AML-193 (cell line): Measurements from ENCODE around the gene MYH9.

Experiments
- DNase-seq, 2 experiments: peaks; one replicate each; lab custom pipeline; 2025; lab: John Stamatoyannopoulos, UW

The MYH9 gene

DNA sequence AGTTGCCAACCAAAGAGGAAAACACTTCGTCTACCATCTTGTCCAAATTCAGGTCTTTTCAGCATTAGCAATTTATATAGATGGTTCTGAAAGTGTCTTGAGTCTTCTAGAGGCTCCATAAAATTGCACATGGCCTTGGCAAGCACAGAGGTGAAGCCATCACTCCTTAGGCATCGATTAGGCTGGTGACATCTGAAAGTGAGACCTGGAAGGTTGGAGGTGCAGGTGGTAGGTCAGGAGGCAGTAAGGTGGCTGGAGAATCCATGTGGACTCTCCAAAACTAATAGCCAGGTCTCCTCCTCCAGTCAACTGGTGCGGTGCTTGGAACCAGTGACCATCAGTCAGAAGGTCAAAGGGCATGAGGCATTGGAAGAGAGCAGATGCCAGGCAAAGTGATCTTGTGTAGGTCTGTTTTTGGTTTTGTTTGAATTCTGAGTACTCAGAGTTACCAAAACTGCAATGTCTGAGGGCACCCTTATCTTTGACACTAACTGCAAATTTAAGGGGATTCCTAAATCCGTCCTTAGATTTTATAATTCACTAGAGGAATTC, 141.9 kb downstream of the MYH9 start:
- no peak for DNase-seq

DNA sequence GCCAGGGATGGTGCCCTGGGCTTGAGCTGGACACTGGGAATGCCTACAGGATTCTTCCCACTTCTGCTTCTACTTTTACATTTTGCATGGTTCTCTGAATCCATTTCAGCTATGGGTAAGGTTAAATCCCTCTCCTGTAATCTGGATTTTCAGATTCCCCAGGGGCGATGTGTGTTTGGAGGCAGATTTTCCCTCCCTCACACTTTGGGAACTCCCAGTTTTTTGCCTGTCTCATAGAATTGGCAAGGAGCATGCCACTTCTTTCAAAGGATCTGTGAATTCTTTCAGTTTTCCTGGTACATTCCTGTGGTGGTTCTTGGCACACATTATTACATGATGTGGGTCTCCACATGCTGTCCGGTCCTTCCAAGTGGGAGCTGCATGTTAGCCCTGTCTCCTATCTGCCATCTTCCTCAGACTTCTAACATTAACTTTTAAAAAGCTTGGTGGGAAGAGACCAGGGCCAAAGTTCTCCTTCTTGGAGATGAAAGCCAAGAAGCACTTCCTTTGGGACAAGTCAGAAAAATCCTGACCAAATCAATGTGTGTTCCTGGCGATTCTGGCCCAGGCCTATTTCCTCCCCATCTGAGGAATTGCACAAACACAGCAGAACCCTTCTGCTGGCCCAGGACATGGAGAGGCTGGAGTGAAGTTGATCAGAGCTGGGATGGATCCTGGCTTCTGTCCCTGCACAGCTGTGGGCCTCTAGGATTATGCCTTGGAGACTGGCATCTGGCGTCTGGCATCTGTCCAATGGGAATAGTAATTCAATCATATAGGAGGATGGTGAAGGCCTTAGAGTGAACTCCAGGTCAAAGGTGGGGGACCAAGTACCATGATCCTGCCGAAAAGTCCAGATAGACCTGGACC, 143.0 kb downstream of the MYH9 start:
- no peak for DNase-seq

DNA sequence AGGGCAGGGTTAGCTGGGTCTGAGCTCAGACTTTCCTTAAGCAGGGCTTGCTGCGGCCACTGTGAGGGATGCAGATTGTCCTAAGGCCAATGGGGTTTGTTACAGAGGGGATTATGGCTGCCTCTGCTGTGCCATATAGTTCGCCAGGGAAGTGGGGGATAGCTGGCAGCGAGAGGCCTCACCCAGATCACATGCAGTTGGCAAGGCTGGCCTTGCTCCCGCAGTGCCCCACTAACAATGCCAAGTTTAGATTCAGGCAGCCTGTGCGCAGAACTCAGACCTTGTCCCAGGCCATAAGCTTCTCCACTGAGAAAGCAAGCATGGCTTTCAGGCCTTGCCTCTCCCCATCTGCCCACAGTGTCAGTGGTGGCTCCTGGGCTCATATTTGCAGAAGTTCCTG, 143.8 kb downstream of the MYH9 start:
- DNase-seq = no peak

DNA sequence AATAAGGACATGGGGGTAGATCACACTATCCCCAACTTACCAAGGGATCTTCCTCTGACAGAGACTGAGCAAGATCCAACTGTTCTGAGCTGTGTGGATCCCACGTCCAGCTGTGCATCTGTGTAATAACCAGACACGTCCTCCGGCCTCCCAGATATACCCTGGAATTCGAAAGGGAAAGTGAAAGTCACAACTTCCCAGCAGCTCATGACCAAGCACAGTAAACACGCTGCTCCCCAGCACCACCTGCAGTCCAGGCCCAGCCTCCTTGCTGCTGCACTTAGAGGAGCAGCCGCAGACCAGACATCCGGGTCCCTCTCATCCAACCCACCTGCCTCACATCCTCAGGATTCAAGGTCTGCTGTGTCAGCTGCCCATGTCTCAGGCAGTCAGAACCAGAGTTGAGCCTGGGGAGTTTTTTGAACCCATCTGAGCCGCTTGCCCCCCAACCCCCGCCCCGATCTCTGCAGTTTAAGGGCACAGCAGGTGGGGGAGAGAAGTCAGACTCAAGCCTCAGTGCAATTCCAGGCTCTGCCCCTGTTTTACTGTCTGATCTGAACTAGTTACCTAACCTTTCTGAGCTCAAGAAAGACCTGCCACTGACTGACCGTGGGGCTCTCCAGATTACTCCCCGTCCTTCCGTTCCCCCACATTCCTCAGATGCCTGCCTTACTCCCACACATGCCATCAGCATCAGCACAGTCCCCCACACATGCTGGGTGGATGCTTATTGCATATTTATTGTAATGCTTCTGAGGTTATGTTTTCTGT, 148.2 kb downstream of the MYH9 start, which contains the start of gene APOL2:
Gene APOL2, minus strand, starts transcription at position 127 of the 771 bp plus-strand sequence. CDS start 6,365 bp downstream, outside the sequence.
- DNase-seq = peak; percentile 79 to 88

DNA sequence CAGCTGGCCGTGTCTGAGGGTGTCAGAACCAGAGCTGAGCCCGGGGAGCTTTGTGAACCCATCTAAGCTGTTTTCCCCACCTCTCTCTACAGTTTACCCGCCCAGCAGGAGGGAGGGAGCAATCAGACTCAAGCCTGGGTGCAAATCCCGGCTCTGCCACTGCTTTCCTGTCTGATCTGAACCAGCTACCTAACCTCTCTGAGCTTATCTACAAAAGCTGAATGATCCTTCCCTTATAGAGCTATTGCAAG, 148.7 kb downstream of the MYH9 start:
- no peak for DNase-seq

DNA sequence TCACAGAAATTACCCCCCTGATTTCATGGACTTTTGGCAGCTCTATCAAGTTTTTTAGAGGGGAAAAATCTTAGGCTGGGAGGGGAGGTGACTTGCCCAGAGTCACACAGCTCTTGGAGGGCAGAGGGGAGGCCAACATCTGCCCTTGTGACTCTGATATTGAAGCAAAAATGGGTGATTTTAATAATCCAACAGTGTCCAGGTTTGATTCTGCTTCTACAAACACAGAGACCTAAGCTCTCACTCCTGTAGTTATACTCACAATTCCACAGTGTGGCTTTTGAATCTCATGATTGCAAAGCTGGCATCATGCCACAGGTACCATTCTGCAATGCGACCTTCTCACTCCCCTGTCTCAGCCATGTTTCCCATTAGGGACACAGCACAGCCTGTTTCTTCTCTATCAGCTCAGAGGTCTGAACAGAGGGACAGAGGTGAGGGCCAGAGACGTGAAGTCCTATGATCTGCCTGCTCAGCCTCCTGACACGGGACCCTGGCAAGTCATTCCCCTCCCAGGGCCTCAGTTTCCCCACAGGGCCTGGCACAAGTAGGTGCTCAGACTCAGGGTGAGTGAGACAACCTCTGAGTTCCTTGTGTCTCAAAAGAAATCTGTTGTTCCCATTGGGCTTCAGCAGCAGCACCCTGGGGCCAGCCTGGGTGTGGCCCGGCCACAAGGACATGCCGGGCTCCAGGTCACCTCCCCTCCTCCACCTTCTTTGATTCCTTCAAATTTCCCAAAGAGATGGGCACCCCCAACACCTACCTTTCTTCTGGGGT, 149.2 kb downstream of the MYH9 start:
- DNase-seq = peak; percentile 9 to 10

DNA sequence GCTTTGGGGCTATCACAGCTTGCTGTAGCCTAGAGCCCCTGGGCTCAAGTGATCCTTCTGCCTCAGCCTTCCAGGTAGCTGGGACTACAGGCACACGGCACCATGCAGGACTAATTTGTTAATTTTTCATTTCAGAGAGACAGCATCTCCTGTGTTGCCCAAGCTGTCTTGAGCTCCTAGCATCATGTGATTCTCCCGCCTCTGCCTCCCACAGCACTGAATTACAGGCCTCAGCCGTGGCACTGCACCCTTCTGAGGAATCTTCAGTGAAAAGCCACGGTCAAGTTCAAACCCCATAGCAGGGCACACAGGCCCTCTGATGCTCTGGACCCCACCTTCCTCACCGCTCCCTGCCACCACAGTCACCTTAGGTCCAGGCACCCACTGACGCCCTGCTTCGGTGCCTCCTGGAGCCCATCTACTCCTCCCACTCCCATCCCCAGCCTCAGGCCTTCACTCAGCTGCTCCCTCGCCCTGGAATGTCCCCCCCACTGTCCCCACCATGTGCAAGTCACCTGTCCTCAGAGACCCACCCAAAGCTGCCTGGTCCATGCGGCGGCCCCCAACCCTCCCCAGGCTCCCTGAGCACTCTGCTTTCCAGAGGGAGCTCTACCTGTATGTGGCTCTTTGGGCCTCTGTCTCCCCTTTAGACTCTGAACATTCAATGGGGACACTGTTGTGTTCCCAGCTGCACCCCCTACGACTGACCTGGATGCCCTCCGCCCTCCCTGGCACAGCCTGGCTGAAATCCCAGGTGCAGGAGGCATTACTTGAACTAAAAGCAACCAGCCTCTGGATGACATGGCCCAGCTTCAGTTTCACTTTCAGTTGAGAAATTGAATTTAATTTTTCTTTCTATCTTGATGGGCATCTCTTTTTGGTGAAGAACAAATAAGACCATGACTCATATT, 150.1 kb downstream of the MYH9 start:
- no peak for DNase-seq

DNA sequence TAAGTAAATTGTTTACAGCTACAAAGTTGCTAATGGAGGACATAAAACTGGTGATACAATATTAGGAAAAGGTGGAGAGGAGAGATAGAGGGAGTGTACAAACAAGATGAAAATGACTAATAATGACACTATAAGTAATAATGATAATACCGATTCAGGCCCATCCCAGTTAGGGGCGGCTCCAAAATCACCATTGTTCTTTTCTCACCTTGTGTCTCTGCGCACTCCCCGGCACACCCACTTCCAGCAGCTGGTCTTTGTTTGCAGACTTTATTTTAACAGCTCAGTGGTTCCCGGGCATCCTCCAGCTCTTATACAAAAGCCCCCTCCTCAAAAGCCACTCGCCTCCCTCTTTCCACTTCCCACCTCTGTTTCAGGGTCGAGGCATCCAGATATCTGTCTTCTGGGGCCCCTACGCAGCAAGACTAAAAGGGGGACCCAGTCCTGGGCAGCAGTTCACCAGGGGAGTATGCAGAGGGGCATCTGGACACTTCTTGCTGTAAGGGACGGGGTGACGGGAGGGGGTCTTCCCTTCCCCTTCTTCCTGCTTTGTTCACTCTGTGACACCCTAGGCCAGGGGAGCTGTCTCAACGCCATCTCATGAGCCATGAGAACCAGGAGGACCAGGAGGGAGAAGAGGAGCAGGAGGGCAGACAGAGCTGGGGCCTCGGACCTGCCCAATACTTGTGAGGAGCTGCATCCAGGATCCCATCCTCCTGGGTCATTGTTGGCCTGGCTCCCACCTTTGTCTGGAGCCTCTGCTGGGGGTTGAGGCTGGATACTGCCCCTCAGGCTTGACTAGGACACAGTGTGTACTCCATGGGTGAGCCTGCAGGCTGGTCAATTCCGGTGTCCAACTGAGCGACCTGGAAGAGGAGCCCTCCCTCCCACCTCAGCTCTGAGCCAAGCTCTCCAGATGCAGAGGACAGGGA, 151.1 kb downstream of the MYH9 start:
- no peak for DNase-seq

DNA sequence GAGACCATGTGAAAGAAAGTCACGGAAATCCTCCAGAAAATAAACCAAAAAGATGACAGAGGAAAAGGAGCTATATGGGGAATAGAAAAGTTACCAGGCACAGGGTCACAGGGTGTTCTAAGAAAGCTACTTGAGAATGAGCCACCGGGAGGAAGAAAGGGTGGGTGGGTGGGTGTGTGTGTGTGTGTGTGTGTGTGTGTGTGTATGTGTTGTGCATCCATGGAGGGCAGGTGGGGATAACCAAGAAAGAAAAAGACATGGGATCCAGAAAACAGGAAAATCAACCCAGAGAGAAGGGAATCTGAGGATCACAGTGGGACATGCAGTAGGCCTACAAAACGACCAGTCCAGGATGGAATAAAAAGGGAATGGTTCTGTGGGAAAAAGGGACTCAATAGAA, 152.2 kb downstream of the MYH9 start:
- no peak for DNase-seq

DNA sequence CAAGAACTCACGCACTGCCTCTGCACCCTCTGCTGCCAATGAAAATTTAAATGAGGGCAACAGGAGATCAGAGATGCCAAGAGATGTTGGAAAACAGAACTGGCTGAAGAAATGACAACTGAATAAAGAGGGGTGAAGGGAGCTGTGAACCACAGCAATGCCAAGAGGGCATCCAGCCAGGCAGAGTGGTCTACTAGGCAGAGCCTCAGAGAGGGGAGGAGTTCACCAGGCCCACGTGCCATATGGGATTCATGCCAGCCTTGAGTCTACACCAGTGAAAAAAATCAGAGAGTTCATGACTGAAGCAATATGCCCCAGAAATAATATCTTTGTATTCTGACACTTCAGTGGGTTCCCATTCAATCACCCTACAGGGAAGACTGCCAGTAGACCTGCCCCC, 152.8 kb downstream of the MYH9 start:
- no peak for DNase-seq

DNA sequence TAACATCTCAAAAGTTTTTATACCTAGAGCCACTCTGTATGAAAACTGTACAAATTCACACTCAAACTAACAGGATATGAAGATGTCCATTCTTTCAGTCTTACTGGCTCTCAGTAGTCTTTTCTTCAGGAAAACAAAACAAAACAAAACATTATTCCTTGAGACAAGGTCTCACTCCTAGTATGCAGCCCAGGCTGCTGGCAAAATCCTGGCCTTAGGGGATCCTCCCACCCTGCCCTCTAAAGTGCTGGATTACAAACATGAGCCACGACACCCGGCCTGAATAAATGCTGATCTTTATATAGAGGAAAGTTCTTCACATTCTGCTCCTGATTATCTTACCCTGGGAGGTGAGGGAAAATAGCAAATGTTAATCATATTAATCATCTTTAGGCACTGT, 153.6 kb downstream of the MYH9 start:
- no peak for DNase-seq

DNA sequence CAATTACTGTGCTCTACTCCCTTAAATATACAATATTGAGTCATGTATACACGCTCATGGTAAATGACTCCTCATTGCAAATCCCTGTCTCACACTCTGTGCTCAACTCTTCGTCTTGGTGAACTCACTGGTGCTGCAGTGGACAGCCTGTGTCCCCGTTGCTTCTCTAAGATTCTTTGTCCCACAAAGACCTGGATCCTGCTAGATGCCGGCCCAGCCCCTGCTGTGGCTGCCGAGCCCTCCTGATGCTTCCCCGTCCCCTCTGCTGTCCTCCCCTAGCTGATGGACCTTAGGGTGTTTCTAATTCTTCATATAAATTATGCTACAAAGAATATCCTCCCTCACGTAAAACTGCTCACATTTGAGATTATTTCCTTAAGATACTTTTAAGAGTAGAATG, 154.0 kb downstream of the MYH9 start:
- DNase-seq = no peak

DNA sequence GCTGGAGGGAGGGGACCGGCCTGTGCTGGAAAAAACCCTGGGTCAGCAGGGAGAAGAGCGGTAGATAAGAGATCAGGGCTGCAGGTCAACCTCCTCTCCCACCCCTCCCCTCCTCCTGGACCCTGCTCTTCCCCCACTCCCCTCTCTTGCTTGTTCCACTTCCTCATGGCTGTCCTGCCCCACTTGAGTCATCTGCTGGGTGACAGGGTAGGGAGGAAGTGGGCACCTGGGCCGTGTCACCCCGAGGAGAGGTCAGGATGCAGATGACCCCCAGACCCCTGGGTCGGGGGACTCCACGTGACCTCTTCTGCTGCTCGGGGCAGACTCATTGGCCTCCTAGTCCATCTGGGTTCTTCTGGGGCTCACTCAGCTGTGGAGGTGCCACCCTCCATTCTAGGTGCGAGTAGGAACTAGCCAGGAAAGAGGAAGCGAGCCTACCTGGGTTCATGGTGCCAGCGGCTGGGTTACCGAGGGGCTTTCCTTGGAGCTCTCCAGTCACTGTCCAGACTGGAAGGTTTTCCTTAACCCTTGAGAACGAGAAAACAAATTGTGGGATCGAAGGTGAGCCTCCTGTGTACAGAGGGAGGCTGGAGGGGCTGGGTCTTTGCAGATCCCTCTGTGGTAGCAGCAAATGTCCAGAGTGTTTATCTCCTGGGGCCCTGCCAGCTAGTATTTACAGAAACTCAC, 154.9 kb downstream of the MYH9 start:
- no peak for DNase-seq
